ENCODE results near the gene DHRS1. TPM values are rescaled to one million over a fixed set of nuclear protein-coding genes. Genes with fewer than 3 reads are reported as not detected.

Gene DHRS1
- total RNA-seq, 1 experiment from 2014 or later: 34.7 TPM

GRCh38 chr14:24290746-24291145 is 8.8 kb downstream of the DHRS1 start:
- H3K36me3 ChIP-seq (ENCODE audit: control insufficient read depth in 1 of 2, insufficient read depth in 2 of 2, low read length in 2 of 2): peaks cover 12 to 20% of the 10 kb centered on the region in 2 experiments
- POLR2A ChIA-PET: no interaction called here

More at GRCh38 chr14:24290746-24291145, 8.8 kb downstream of the DHRS1 start:
- H3K27ac ChIP-seq (ENCODE audit: low read depth, low read length): no peak overlapping the region
- ATAC-seq (no peak), DNase-seq (ENCODE audit: low read depth, low spot score) (no peak)
- no peaks in the 10 kb centered on the region for H4K20me1 ChIP-seq (ENCODE audit: insufficient read depth)
- H3K27me3 ChIP-seq (ENCODE audit: insufficient read depth, low read length): no peaks in the 10 kb centered on the region
- H2AFZ ChIP-seq (ENCODE audit: low read depth, low read length, poor library complexity, severe bottlenecking): no peak overlapping the region
- no peaks in the 10 kb centered on the region for H3K4me1 ChIP-seq (ENCODE audit: control insufficient read depth in 1 of 2, insufficient read depth in 2 of 2, low read length in 2 of 2)
- H3K9me3 ChIP-seq (ENCODE audit: control insufficient read depth in 1 of 2, insufficient read depth in 1 of 2, low read depth in 1 of 2, low read length in 2 of 2): no peaks in the 10 kb centered on the region
- H3K4me3 ChIP-seq (replicated peaks in 1 of 2; ENCODE audit: low read depth in 1 of 2, low read length in 2 of 2): no peak overlapping the region
- BruUV-seq (replicated peaks): no TSS peak
- RAD21 ChIA-PET (ENCODE audit: low non-redundant PET in 1 of 2, low total read pairs in 2 of 2, uncharacterized antibody in 2 of 2, unreplicated experiment in 2 of 2): no interaction called here
- H3K9me2 ChIP-seq (ENCODE audit: insufficient read depth): no peaks in the 10 kb centered on the region
- CTCF ChIA-PET: interaction anchor here (1.0 to 1.2 kb wide), 2 partner anchors 9 to 17 kb away, joined by 3 to 4 read pairs; partner anchors contain the start of genes CIDEB, DHRS1 and NOP9
- intact Hi-C loops (cut with micrococcal nuclease): loop anchor here (10.0 kb wide), 1 partner anchor 306 kb away; the partner anchor contains the start of gene DHRS4L2
- TF ChIP-seq POLR2A (IDR thresholded peaks at IDR 0.05; ENCODE audit: borderline replicate concordance, extremely low read depth, insufficient read depth, insufficient read length) (no peak), MAX (IDR thresholded peaks at IDR 0.05) (no peak), FOSL1 (IDR thresholded peaks at IDR 0.05; ENCODE audit: low read depth) (no peak), CBX3 (IDR thresholded peaks at IDR 0.05; ENCODE audit: low read depth) (no peak), RAD21 (IDR thresholded peaks at IDR 0.05; ENCODE audit: low read depth) (no peak), SRF (IDR thresholded peaks at IDR 0.05; ENCODE audit: low read depth) (no peak), ATF3 (IDR thresholded peaks at IDR 0.05) (no peak), ZFX (IDR thresholded peaks at IDR 0.05) (no peak), EGR1 (IDR thresholded peaks at IDR 0.05; ENCODE audit: low read depth) (no peak), SIN3A (IDR thresholded peaks at IDR 0.05; ENCODE audit: low read depth) (no peak), YY1 (IDR thresholded peaks at IDR 0.05; ENCODE audit: extremely low read depth, insufficient replicate concordance, low read depth, low read length) (no peak), TCF7L2 (IDR thresholded peaks at IDR 0.05; ENCODE audit: borderline replicate concordance, extremely low read depth, insufficient read depth, insufficient read length) (no peak), POLR2AphosphoS5 (IDR thresholded peaks at IDR 0.05; ENCODE audit: low read depth, low read length) (no peak), ELF1 (IDR thresholded peaks at IDR 0.05; ENCODE audit: borderline replicate concordance, low read depth) (no peak), SP1 (IDR thresholded peaks at IDR 0.05; ENCODE audit: low read depth) (no peak), EZH2 (IDR thresholded peaks at IDR 0.05) (no peak), REST (IDR thresholded peaks at IDR 0.05; ENCODE audit: low read depth) (no peak), CTCF (IDR thresholded peaks at IDR 0.05 in 2 of 3, conservative IDR thresholded peaks at IDR 0.05 in 1 of 3; ENCODE audit: borderline replicate concordance in 1 of 3, insufficient read depth in 1 of 3, low read depth in 2 of 3, low read length in 2 of 3) (no peak), EZH2phosphoT487 (IDR thresholded peaks at IDR 0.05; ENCODE audit: borderline replicate concordance) (no peak), CEBPB (IDR thresholded peaks at IDR 0.05; ENCODE audit: low read depth) (no peak)
- no peaks in the 10 kb centered on the region for H3K79me2 ChIP-seq (ENCODE audit: insufficient read depth, low read length)
- H3K9ac ChIP-seq (ENCODE audit: low read length): no peak overlapping the region
- H3K4me2 ChIP-seq (ENCODE audit: low read length): no peak overlapping the region

Measured in HCT116 (cell line).